SK-N-SH (cell line): ENCODE data around the gene BRPF3. TPM values are rescaled to one million over a fixed set of nuclear protein-coding genes. Genes with fewer than 3 reads are reported as not detected.

Experiments used
- CTCF ChIA-PET: fragments of 300-600, 350-600 bp; formaldehyde crosslinking; extraction: SDS; loops from one replicate; lab custom pipeline; 2021; lab: Yijun Ruan, JAX
- POLR2A ChIA-PET: fragments of 350-600 bp; sonication (Branson Sonifier 250); formaldehyde crosslinking; extraction: SDS; loops from one replicate; lab custom pipeline; 2020; ENCODE audit warnings: antibody characterized with exemption, inconsistent platforms; lab: Yijun Ruan, JAX
- DNase-seq: peaks from one replicate; pipeline ENCODE4 v3.0.0; 2012
- H2AFZ ChIP-seq: fragments of 200-600 bp; sonication (generic); 2 replicates; pipeline ENCODE4 v1.8.1; 2016; ENCODE audit warnings: antibody characterized with exemption, mild to moderate bottlenecking, low read depth
- H3F3A ChIP-seq: fragments of 200-600 bp; sonication (generic); replicated peaks from 2 replicates; pipeline ENCODE3; 2016; ENCODE audit warnings: antibody characterized with exemption, mild to moderate bottlenecking; ENCODE audit not compliant: insufficient read depth
- H3K27ac ChIP-seq, 2 experiments: fragments of 200-500 bp in 1 of 2; fragments of 200-600 bp in 1 of 2; sonication (Bioruptor generic) in 1 of 2; sonication (generic), shearing (Covaris generic) in 1 of 2; 2 replicates each; pipeline versions ENCODE4 v1.5.1 to v1.6.1; 2014 to 2016; ENCODE audit warnings: low read depth in 2 of 2, inconsistent platforms in 1 of 2, low read length in 1 of 2, mild to moderate bottlenecking in 1 of 2, mixed read lengths in 1 of 2
- H3K27me3 ChIP-seq: fragments of 200-600 bp; sonication (generic), shearing (Covaris generic); 2 replicates; pipeline ENCODE4 v1.6.1; 2016; ENCODE audit warnings: mixed run types; ENCODE audit not compliant: insufficient read depth
- H3K36me3 ChIP-seq, 2 experiments: fragments of 200-500 bp in 1 of 2; fragments of 200-600 bp in 1 of 2; sonication (Bioruptor generic) in 1 of 2; sonication (generic) in 1 of 2; replicated peaks in 1 of 2; 2 replicates each; pipeline versions ENCODE3 to v1.5.1; 2014 to 2016; ENCODE audit warnings: low read length in 1 of 2, mild to moderate bottlenecking in 1 of 2; ENCODE audit not compliant: insufficient read depth in 2 of 2, control insufficient read depth in 1 of 2
- H3K4me1 ChIP-seq, 2 experiments: fragments of 200-500 bp in 1 of 2; fragments of 200-600 bp in 1 of 2; sonication (Bioruptor generic) in 1 of 2; sonication (generic), shearing (Covaris generic) in 1 of 2; 2 replicates each; pipeline versions ENCODE4 v1.5.1 to v1.6.1; 2014 to 2016; ENCODE audit warnings: low read depth in 1 of 2, low read length in 1 of 2, mixed run types in 1 of 2; ENCODE audit not compliant: insufficient read depth in 2 of 2, control insufficient read depth in 1 of 2
- H3K4me2 ChIP-seq: fragments of 200-600 bp; sonication (generic), shearing (Covaris generic); 2 replicates; pipeline ENCODE4 v1.6.1; 2017; ENCODE audit warnings: mixed run types
- H3K4me3 ChIP-seq, 2 experiments: fragments of 200-500 bp in 1 of 2; fragments of 200-600 bp in 1 of 2; sonication (Bioruptor generic) in 1 of 2; sonication (generic), shearing (Covaris generic) in 1 of 2; 2 replicates each; pipeline versions ENCODE4 v1.5.1 to v1.8.1; 2014 to 2016; ENCODE audit warnings: low read depth in 2 of 2, inconsistent platforms in 1 of 2, low read length in 1 of 2, mild to moderate bottlenecking in 1 of 2, mixed read lengths in 1 of 2, moderate library complexity in 1 of 2
- H3K79me2 ChIP-seq: fragments of 200-600 bp; sonication (generic); 2 replicates; pipeline ENCODE4 v1.8.1; 2017; ENCODE audit warnings: mild to moderate bottlenecking; ENCODE audit not compliant: insufficient read depth
- H3K9ac ChIP-seq: fragments of 200-600 bp; sonication (generic); 2 replicates; pipeline ENCODE4 v1.6.1; 2017; ENCODE audit warnings: mixed run types
- H3K9me2 ChIP-seq: fragments of 200-600 bp; sonication (generic); 2 replicates; pipeline ENCODE4 v1.6.1; 2017; ENCODE audit warnings: mixed run types
- H3K9me3 ChIP-seq: fragments of 200-600 bp; sonication (generic); 2 replicates; pipeline ENCODE4 v1.6.1; 2017; ENCODE audit warnings: mixed run types, mild to moderate bottlenecking, moderate library complexity
- H4K20me1 ChIP-seq: fragments of 200-600 bp; sonication (generic); 2 replicates; pipeline ENCODE4 v1.6.1; 2017; ENCODE audit warnings: mild to moderate bottlenecking, mixed run types; ENCODE audit not compliant: insufficient read depth
- CHD2 ChIP-seq: fragments of 150-350 bp; IDR thresholded peaks from 2 replicates; pipeline ENCODE4 v1.6.1; 2018; ENCODE audit warnings: low read length; ENCODE audit not compliant: partially characterized antibody
- EZH2phosphoT487 ChIP-seq: fragments of 200-600 bp; sonication (generic); IDR thresholded peaks from 2 replicates; pipeline ENCODE4 v1.6.1; 2017; ENCODE audit warnings: low read depth, mixed run types, mild to moderate bottlenecking, antibody characterized with exemption, moderate library complexity, borderline replicate concordance
- FOXJ3 ChIP-seq: sonication (generic); formaldehyde crosslinking; IDR thresholded peaks from 2 replicates; pipeline ENCODE4 v1.5.1; 2020; ENCODE audit warnings: mild to moderate bottlenecking, missing genetic modification reagents
- GABPA ChIP-seq: IDR thresholded peaks from 2 replicates; pipeline ENCODE4 v1.4.0; 2012; ENCODE audit warnings: low read depth, mild to moderate bottlenecking
- MEF2A ChIP-seq: IDR thresholded peaks from 2 replicates; pipeline ENCODE4 v1.4.0; 2012; ENCODE audit warnings: low read depth, borderline replicate concordance
- MXI1 ChIP-seq: IDR thresholded peaks from 2 replicates; pipeline ENCODE4 v1.6.1; 2012; ENCODE audit warnings: mild to moderate bottlenecking, low read depth, low read length, improper control_type of control experiment
- NRF1 ChIP-seq: IDR thresholded peaks from 2 replicates; pipeline ENCODE4 v1.6.1; 2012; ENCODE audit warnings: low read depth, mild to moderate bottlenecking, low read length
- RAD21 ChIP-seq: IDR thresholded peaks from 2 replicates; pipeline ENCODE4 v1.6.1; 2012; ENCODE audit warnings: mild to moderate bottlenecking, low read length
- RCOR1 ChIP-seq: fragments of 150-350 bp; IDR thresholded peaks from 2 replicates; pipeline ENCODE4 v1.6.1; 2017; ENCODE audit warnings: antibody characterized with exemption, low read length
- RXRA ChIP-seq: IDR thresholded peaks from 2 replicates; pipeline ENCODE4 v1.4.0; 2012; ENCODE audit warnings: low read depth, mild to moderate bottlenecking, borderline replicate concordance
- TCF12 ChIP-seq: IDR thresholded peaks from 2 replicates; pipeline ENCODE4 v1.4.0; 2012
- TEAD4 ChIP-seq: IDR thresholded peaks from 2 replicates; pipeline ENCODE4 v1.4.0; 2012; ENCODE audit warnings: mild to moderate bottlenecking, borderline replicate concordance; ENCODE audit not compliant: insufficient read depth
- YY1 ChIP-seq: IDR thresholded peaks from 2 replicates; pipeline ENCODE4 v1.4.0; 2012; ENCODE audit warnings: low read depth, mild to moderate bottlenecking
- WGBS: methylation state at CpG from one replicate; pipeline ENCODE4 v1.1.6; 2017; ENCODE audit warnings: low lambda C conversion rate; 5-methylcytosine and 5-hydroxymethylcytosine counted together
- polyA plus RNA-seq, 3 experiments: library from polyadenylated mRNA; depleted of rRNA; stranded (reverse); fragments of >200 nt; gene quantifications; 2 replicates each; pipeline ENCODE4 v1.2.3, GENCODE V29; 2012
- TF ChIP-seq, protein P1 (sequence below): IDR thresholded peaks from 2 replicates; pipeline ENCODE4 v1.4.0; 2012; ENCODE audit warnings: low read depth, borderline replicate concordance
- TF ChIP-seq, protein P2 (sequence below): IDR thresholded peaks from 2 replicates; pipeline ENCODE4; 2012
- TF ChIP-seq, protein P3 (sequence below): IDR thresholded peaks from 2 replicates; pipeline ENCODE4 v1.4.0; 2012; ENCODE audit warnings: low read depth
- TF ChIP-seq, protein P4 (sequence below): fragments of 150-350 bp; IDR thresholded peaks from 2 replicates; pipeline ENCODE4 v1.6.1; 2016; ENCODE audit warnings: mild to moderate bottlenecking, low read depth, low read length

Gene BRPF3
- polyA plus RNA-seq, 1 of the 3 experiments (the other 2 are of a cell fraction) = 15.4 TPM

DNA sequence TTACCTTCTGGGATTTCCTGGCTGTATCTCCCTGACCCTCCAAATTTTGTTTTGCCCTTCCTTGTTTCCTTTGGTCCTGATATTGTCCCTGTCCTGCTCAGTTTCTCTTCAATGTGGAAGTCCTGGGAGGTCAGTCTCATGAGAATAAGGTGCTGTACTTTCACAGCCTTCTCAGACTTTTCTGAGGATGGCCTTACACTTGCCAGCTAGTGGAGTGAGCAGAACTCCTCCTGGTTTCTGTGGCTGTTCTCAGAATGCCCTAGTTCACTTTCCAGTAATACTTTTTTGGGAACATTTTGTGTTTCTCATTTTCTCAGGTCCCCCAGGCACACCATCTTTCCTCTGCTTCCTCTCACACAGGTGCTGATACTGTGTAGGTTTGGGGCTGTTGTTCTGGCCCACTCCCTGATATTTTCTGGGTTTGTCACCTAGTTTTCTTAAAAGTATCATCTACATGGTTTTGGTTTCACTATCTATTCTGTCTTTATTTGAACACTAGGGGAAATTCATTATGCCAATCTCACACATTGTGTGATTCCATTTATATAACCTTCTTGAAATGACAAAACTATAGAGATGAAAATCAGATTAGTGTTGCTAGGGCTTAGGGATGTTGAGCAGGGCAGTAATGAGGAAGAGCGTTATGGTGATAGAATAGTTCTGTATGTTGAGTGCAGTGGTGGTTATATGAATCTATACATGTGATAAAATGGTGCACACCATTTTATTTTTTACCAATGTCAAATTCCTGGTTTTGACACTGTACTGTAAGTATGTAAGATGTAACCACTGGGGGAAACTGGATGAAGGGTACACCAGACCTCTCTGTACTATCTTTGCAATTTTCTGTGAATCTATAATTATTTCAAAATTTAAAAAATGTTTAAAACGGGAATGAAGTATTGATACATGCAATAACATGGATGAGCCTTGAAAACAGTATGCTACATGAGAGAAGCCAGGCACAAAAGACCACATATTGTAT, 27.2 kb upstream of the BRPF3 start:
- Histone ChIP-seq H3K4me2 (no peak overlapping the region), H3K9ac (no peak overlapping the region), H3K4me1 (no peaks in the 10 kb centered on the region), H3K36me3 (no peaks in the 10 kb centered on the region), H3K4me3 (no peak overlapping the region), H3K9me3 (no peaks in the 10 kb centered on the region), H3K9me2 (no peaks in the 10 kb centered on the region), H2AFZ (no peak overlapping the region), H3F3A (no peaks in the 10 kb centered on the region), H3K27me3 (no peaks in the 10 kb centered on the region), H3K27ac (no peak overlapping the region), H3K79me2 (no peaks in the 10 kb centered on the region), H4K20me1 (no peaks in the 10 kb centered on the region)
- TF ChIP-seq YY1 = no peak
- TF ChIP-seq RCOR1 = no peak
- no peak for DNase-seq
- CTCF ChIA-PET = interaction anchor here (1.0 kb wide), 1 partner anchor 30 kb away, joined by 4 read pairs; no protein-coding TSS in a partner anchor
- POLR2A ChIA-PET = no interaction called here
- WGBS = 71% methylated on average over 2 of the region's 2 CpGs

DNA sequence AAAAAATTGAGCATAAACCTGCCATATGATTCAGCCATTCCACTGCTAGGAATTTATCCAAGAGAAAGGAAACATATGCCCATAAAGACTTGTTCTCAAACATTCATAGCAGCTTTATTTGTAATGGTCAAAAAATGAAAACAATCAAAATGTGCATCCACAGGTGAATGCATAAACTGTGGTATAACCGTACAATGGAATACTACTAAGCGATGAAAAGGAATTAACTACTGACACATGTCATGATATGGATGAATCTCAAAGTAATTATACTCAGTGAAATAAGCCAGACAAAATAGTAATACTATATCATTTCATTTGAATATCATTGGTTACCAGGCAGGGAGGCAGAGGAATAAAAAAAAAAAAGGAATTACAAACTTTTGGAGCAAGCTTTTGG, 25.8 kb upstream of the BRPF3 start:
- ChIA-PET CTCF (interaction anchor here (1.0 kb wide), 1 partner anchor 31 kb away, joined by 4 read pairs; no protein-coding TSS in a partner anchor), POLR2A (no interaction called here)
- H2AFZ ChIP-seq = no peak overlapping the region
- no peaks in the 10 kb centered on the region for H3K4me1 ChIP-seq
- H3K36me3 ChIP-seq = no peaks in the 10 kb centered on the region
- no peaks in the 10 kb centered on the region for H3K27me3 ChIP-seq
- no peaks in the 10 kb centered on the region for H4K20me1 ChIP-seq
- H3K9ac ChIP-seq = no peak overlapping the region
- H3K4me2 ChIP-seq = no peak overlapping the region
- TF ChIP-seq, protein P1, sequence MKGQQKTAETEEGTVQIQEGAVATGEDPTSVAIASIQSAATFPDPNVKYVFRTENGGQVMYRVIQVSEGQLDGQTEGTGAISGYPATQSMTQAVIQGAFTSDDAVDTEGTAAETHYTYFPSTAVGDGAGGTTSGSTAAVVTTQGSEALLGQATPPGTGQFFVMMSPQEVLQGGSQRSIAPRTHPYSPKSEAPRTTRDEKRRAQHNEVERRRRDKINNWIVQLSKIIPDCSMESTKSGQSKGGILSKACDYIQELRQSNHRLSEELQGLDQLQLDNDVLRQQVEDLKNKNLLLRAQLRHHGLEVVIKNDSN = no peak
- TF ChIP-seq TEAD4 (no peak), MEF2A (no peak), FOXJ3 (CRISPR knock-in tag) (no peak), RAD21 (no peak), EZH2phosphoT487 (no peak), NRF1 (no peak), TCF12 (no peak), RXRA (no peak), MXI1 (no peak), CHD2 (no peak), GABPA (no peak), YY1 (no peak)
- TF ChIP-seq, protein P2, sequence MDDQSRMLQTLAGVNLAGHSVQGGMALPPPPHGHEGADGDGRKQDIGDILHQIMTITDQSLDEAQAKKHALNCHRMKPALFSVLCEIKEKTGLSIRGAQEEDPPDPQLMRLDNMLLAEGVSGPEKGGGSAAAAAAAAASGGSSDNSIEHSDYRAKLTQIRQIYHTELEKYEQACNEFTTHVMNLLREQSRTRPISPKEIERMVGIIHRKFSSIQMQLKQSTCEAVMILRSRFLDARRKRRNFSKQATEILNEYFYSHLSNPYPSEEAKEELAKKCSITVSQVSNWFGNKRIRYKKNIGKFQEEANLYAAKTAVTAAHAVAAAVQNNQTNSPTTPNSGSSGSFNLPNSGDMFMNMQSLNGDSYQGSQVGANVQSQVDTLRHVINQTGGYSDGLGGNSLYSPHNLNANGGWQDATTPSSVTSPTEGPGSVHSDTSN = no peak
- TF ChIP-seq, protein P3, sequence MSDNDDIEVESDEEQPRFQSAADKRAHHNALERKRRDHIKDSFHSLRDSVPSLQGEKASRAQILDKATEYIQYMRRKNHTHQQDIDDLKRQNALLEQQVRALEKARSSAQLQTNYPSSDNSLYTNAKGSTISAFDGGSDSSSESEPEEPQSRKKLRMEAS = no peak
- TF ChIP-seq, protein P4, sequence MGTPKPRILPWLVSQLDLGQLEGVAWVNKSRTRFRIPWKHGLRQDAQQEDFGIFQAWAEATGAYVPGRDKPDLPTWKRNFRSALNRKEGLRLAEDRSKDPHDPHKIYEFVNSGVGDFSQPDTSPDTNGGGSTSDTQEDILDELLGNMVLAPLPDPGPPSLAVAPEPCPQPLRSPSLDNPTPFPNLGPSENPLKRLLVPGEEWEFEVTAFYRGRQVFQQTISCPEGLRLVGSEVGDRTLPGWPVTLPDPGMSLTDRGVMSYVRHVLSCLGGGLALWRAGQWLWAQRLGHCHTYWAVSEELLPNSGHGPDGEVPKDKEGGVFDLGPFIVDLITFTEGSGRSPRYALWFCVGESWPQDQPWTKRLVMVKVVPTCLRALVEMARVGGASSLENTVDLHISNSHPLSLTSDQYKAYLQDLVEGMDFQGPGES = no peak
- DNase-seq = no peak
- no peaks in the 10 kb centered on the region for H3F3A ChIP-seq
- no peaks in the 10 kb centered on the region for H3K9me3 ChIP-seq
- no peak overlapping the region for H3K4me3 ChIP-seq
- no peak overlapping the region for H3K27ac ChIP-seq
- no peaks in the 10 kb centered on the region for H3K9me2 ChIP-seq
- no peaks in the 10 kb centered on the region for H3K79me2 ChIP-seq
- 97% methylated on average over 2 of the region's 2 CpGs for WGBS
